HG03175 (cell line): Measurements from ENCODE around the gene TRIO.
A peak's percentile ranks its signal among the peaks of the same experiment; 100 is the strongest.

Experiments used
- ATAC-seq: cut with Tn5 transposase; IDR thresholded peaks from one replicate; pipeline ENCODE4 v1.9.1; 2021; ENCODE audit warnings: mild to moderate bottlenecking, moderate library complexity; ENCODE audit not compliant: unreplicated experiment

TRIO gene

GRCh38 chr5:14183187-14183939, 40.2 kb downstream of the TRIO start:
- ATAC-seq: no peak

DNA sequence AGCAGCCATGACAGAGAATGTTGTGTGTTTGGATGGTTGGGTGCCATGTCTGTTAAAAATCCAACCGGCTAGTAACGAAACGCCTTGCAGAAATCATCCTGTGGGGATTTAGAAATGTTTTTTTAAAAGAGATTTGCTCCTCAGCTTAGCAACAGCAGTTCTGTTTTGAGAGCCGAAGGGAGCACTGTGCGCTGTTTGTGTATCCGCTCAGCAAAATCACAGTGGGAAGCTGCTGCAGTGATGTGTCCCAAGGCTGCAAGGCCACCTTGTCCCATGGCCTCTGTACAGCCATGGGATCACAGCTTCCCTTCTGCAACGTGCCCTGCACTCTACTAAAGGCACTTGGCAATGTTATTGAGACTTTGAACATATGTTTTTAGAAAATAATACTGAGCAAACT, 40.9 kb downstream of the TRIO start:
- no peak for ATAC-seq

- ATAC-seq: no peak
Measured at GRCh38 chr5:14184725-14185124, 41.6 kb downstream of the TRIO start.

DNA sequence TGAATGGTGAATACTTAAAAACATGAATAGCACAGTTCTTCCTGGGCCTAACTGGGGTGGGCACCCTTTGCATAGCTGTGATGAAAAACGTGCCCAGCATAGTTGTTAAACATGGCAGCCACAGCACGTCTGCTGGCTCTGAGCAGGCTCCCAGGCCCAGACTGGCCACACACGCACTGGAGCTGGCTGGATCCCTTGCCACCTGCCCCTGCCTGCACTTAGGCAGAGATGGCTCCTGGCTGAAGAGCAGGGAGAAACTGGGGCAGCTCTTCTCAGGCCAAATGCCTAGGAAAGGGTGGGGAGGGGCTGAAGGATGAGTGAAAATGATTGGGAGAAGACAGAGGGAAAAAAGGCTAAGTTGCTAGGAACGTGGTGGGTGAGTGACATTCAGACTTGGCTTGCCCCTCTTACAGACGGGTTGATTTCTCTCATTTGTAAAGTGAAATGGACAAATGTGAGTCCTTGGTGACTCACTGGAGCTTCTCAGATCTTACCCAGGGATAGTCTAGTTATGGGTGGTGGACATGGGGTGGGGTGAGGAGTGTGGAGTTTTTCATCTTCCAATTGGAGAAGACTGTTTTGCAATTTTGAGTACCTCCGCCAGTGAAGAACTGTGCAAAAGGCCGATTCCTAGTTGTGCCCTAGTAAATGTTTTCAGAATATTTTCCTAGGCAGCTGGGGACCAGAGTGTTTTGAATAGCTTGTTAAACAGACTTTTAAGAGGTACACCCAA, 42.4 kb downstream of the TRIO start:
- no peak for ATAC-seq

GRCh38 chr5:14186059-14186830, 43.1 kb downstream of the TRIO start:
- ATAC-seq: no peak

GRCh38 chr5:14187157-14187556, 44.0 kb downstream of the TRIO start:
- no peak for ATAC-seq

- ATAC-seq: no peak
Measured at GRCh38 chr5:14187660-14188059, 44.5 kb downstream of the TRIO start.

DNA sequence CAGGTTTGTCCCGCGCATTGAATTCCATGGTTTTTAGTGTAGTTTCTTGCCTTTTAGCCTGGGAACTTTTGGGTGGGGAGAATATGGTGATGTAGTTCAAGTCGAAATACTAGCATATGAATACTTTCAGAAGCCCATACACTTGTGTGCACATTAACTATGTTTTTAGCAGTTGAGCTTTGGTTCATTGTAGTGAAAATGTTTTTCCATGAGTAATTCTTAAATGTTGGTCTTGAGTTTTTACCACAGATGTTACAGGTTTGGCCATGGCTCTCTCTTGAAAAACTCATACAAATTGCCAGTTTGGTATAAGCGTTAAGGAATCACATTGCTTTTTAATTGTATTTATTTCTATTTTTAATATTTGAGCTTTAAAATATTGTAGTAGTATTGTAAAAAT, 45.6 kb downstream of the TRIO start:
- no peak for ATAC-seq

DNA sequence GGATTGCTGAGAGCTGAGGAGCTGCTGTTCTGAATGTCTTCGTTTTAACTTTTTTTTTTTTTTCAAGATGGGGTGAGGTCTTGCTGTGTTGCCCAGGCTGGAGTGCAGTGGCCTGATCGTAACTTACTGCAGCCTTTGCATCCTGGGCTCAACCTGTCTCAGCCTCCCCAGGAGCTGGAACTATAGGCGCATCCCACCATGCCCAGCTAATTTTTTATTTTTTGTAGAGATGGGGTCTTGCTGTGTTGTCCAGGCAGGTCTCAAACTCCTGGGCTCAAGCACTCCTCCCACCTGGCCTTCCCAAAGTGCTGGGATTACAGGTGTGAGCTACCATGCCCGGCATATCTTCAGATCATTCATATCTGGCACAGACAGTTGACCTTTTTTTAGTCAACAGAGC, 46.5 kb downstream of the TRIO start:
- no peak for ATAC-seq

DNA sequence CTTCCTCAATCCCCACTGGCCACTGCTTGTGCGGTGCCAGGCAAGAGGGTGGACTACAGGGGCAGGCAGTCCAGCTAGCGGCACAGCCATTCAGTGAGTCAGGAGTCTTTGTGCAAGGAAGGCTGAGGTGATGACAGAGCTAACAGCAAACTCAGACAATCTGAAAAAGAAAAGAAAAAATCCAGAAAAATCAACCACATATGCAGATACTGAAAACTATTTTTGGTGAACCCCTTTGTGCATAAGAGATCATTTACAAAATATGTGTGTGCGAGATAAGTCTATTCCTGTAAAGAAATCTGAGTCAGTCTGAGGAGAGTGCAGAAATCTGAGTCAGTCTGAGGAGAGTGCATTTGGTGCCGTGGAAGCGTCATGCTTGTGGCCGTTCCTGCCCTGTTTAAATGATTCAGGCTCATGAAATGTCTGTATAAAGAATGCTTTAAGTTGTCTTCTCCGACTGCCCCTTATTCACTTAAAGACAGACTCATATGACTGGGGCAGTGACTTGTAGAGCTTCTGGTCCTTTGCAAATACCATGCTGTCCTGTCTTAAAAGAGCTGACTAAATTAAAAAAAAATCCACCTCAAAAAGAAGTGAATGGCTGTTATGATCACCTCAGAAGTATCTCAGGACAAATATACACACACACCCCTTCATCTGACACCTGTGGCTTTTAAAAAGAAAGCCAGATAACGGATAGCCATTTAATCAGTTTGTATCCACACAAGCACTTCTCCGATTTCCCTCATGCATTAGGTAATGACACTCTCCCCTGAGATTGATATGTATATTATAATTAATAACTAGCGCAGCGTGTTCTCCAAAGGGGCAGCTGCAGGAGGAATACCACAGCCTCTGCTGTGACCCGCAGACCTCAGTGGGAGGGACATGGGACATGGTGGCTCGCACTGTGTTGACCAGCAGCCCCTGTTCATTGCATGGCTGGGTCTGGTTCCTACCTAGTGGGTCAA, 47.3 kb downstream of the TRIO start:
- ATAC-seq: no peak

DNA sequence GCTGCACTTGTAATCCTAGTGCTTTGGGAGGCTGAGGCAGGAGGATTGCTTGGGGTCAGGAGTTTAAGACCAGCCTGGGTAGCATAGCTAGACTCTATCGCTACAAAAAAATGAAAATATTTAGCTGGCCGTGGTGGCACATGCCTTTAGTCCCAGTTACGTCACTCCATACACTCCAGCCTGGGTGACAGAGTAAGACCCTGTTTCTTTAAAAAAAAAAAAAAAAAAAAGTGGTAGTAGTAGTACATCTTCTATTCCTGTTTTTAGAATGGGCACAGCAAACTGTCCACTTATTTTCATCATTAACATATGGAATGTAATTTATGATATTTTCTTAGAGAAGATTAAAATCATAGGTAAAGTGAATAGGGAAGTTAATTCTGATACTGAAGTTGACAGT, 48.2 kb downstream of the TRIO start:
- ATAC-seq: no peak

- no peak for ATAC-seq
Measured at GRCh38 chr5:14193496-14193895, 50.4 kb downstream of the TRIO start.

DNA sequence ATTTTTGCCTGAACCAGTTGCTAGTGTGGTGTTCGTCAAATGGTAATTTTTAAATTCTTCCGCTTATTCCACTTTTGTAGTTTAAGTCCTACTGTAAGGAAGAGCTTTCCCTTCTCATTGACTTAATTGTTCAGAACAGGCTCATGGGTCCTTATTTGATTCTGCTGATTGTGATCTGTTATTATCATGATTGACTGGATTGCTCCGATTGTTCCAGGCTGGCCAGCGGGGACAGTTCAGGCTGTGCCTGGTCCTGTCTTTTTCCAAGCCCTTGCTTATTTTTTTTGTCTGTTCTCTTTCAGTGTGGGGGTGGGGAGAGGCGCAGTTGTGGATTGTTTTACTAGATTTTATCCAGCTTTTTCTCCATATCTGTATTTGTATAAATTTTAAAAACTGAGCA, 52.4 kb downstream of the TRIO start:
- ATAC-seq: no peak

- no peak for ATAC-seq
Measured at GRCh38 chr5:14197056-14197455, 53.9 kb downstream of the TRIO start.

- no peak for ATAC-seq
Measured at GRCh38 chr5:14199902-14200301, 56.8 kb downstream of the TRIO start.

DNA sequence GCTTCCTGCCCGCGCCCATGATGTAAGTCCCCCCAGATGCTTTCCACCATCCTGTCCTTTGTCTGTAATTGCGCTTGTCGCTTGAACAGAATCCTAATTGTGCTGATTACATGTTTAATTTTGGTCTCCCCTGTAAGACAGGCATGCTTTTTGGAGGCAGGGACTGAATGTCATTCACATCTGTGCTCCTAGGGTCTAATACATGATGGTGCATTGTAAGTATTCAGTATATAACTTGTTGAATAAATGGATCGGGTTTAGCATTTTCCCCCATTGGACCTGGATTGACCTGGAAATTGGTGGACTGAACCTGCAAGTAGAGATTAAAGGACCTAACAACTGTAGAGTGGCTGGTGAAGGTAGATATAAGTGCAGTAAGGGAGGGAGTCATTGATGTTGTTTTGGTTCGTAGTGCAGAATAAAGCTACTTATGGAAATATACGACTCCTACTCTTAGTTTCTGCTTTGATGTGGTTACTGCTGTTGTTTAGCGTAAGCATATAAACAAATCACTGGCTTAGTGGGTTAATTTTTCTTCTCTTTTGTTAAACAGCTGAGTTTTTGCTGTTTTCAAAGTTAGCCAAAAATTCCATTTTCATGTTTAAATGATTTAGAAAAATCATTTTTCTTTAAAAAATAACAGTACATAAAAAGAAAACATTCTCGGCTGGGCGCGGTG, 57.3 kb downstream of the TRIO start:
- ATAC-seq: no peak

DNA sequence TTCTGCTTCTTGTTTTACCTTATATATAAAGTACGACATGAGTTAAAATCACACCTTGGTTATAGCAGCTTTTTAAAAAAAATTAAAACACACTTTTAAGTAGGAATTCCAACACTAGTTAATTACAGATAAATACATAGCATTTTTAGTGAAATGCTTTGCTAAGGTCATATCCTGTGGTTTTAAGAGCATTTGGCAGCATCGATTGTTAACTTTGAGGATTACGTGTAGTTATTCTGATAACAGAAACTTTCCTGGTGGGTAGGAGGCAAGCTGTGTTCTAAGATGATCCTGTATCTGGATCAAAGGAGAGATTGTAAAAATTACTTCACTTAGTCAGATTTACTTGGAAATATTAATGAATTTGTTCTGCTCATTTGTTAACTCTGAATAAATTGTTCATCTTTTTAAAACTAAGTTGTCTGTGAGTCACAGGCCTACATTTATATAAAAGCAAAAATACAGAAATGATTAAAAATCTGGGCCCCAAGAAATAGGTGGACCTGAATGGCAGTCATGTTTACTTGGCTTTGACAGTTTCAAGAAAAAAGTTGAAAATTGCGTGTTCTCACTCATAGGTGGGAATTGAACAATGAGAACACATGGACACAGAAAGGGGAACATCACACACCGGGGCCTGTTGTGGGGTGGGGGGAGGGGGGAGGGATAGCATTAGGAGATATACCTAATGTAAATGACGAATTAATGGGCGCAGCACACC, 58.3 kb downstream of the TRIO start:
- ATAC-seq: no peak

DNA sequence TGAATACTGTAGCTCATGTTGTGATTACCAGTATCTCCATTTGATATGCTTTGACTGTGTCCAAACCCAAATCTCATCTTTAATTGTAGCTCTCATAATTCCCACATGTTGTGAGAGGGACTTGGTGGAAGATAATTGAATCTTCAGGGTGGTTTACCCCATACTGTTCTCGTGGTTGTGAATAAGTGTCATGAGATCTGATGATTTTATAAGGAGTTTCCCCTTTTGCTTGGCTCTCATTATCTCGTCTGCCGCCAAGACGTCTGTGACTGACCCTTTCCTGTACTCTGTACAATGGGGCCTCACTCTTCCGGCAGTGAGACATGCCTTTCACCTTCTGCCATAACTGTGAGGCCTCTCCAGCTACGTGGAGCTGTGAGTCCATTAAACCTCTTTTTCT, 59.3 kb downstream of the TRIO start:
- peak; percentile 41 for ATAC-seq

- ATAC-seq: no peak
Measured at GRCh38 chr5:14204011-14204670, 61.0 kb downstream of the TRIO start.
